G401.6 (cell line): ENCODE data around the gene RAB28.

ENCODE experiments used
- FAIRE-seq: peaks from 2 replicates; lab custom pipeline; 2012; peaks lifted over from hg19 to GRCh38; lab: Jason Lieb, UNC

Gene RAB28

DNA sequence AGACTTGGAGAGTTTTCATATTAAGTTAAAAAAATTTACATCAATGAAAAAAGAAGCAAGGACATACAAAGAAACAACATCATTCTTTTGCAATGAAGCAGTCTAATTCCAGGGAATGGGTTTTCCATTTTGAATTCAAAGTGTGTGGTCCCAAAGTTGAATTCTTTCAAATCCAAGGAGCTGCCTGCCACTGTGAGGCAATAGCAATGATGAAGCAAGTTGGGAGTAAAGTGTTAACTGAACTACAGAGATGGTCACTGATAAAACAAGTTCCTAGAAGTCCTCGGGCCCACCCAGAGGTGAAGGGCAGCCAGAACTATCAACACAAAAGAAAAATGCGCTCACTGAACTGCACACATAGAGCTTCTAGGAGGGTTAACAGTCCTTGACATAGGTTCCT lies 115.9 kb downstream of the RAB28 start:
- FAIRE-seq, result no peak

DNA sequence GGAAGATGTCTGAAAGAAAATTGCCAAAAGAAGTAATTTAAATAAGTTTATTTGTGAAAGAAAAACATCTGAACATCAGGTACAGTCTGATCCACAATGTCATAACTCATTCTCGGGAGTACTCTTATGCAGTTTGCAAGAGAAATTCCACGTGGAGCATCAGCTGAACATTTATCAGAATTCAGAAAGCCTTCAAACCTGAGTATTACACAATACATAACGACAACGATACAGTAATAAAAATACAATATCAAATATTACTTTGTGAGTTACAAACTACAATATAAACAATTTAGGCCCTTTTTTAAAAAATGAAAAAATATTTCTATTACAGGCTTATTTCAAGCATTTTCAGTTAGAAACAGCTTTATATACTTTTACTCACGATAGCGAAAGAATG lies 116.4 kb downstream of the RAB28 start:
- FAIRE-seq, result peak; percentile 11

DNA sequence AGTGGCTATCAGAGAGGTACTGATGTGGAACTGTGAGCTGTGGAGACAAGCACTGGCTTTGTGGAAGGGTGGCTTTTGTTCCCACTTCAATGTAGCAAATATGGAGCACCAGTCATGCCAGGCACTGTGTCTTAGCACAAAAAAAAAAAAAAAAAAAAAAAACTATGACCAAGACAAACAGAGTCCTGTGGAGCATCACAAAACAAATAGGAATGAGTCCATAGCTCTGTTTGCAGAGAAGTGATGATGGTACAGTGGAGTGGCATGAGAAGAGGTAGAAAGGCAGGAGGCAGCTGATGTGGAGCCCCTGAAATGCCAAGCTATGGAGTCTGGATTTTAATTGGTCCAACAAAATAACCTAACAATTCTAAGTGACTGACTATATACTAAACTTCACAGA lies 116.9 kb downstream of the RAB28 start:
- no peak for FAIRE-seq

DNA sequence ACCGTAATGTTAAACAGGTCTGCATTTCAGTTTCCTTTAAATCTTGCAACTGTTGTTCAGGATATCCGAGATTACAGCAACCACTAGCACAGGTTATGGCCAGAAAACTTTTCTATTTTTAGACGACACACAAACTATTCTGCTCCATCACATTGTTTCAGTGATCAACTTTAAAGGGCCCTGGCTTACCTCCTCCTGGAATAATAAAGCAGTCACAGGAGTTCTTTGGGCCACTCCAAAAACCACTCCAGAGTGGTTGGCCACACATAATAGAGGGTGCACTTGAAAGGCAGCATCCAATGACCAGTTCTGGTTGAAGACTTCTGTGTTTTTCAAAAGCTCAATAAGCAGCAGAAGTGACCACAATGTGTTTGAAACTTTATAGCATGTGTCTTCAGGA lies 118.9 kb downstream of the RAB28 start:
- no peak for FAIRE-seq

DNA sequence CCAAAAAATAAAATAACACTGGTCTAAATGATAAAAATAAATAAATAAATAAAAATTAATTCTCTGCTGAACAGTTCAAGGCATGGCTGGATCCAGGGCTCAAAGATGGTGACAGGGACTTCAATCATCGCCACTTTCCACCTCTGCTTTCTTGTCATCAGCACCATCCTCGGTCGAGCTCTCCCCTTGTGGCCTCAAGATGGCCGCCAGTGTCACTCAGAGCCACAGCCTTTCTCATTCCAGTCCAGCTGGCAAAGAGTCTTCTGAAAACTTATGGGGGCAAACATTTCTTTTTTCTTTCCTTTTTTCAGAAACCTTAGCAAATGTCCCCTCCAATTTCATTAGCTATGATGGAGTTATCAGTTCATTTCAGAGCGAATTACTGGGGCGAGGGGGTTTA lies 119.5 kb downstream of the RAB28 start:
- no peak for FAIRE-seq

DNA sequence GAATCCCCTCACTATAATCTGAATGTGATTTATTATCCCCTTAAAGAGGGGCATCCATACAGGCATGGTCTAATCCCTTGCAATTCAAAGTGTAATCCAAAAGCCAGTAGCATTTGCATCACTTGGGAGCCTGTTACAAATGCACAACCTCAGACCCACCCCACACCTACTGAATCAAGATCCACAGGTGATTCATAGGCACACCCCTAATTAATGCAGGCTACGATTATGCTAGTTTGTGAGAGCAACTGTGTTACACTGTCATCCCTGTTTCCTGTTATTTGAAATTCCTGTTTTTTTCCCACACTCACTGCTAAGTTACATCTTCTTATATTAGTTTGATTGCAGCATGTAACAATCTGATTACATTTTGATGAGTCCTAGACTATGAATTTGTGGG lies 120.0 kb downstream of the RAB28 start:
- FAIRE-seq, result no peak

DNA sequence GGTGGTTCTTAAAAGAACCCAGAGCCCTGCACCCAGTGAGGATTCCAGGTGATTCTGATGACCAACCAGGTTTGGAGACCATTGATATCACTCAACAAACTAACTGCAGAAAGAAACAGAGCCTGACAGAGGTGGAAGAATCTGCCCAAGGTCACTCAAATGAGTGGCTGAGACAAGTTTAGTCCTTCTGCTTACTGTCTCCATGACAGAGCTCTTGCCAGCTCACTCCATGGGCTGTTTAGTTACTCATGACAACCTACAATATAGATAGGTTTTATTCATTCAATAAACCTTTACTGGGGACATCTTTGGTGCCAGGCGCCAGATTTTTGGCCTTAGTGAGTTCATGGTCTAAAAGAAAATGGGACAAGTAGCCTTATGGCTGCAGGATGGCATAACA lies 124.3 kb downstream of the RAB28 start:
- FAIRE-seq, result no peak

DNA sequence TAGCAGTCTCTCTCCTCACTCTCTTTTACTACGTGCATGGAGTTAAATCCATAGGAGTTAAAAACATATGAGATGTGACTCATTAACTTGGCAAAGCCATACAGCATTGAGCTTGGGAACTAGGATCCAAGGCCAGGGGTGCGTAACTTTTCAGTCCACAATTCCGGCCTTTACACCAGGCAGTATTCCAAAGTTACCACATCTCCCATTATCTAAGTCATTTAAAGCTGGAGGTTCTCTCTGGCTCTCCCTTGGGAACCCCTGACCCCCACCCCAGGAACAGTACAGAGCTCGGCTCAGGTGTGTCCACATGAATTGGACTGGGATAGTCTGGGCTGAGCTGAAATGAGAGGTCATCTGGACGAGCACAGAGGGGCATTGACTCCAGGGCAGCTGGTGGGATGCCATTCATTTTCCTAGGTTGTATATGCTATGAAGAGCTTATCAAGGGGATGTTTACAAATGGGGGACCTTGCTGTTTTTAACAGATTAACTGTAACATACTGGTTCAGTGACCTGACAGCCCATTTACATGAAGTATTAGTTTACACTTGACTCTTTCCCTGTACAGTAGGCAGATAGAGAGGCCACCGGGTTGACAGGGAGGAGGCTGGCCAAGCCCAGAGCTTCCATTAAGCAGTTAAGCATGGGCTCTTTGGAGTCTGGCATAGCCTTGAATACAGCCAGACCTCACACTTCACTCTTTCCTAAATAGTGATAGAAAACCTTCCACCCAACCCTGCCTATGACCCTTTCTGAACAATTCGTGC lies 128.8 kb downstream of the RAB28 start:
- no peak for FAIRE-seq

DNA sequence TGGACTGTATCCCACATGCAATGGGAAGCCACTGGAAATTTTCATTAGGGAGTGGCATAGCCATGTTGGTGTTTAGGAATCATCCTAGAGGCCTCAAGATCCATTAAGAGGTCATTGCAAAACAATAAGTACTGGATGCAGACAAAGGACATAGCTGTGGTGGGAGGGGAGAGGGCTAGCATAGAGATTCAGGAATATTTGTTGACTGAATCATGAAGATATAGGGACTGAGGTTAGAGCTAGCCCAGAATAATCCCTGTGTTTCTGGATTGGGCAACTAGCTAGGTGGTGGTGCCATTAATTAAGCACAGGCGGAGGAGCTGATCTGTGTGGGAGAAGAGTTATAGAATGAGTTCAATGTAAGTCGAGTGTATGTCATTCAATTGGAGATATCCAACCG lies 135.0 kb downstream of the RAB28 start:
- no peak for FAIRE-seq

DNA sequence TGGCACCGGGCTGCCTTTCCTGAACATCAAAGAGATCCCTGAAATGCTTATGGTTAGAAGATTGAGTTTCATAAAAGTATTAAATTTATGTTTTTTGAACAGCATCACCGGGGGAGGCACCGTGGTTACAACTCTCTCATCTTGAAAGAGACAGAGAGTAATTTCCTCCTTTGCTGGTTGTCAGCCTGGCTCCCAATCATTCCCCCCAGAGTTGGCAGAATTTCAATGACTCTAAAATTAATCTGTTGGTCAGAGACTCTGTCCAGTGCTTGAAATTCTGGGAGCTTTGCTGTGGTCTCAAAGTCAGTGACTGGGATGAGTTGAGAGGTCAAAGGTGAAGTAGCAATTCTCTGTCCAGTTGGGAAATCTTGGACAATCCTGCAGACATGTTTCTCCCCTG lies 135.9 kb downstream of the RAB28 start:
- FAIRE-seq, result no peak

DNA sequence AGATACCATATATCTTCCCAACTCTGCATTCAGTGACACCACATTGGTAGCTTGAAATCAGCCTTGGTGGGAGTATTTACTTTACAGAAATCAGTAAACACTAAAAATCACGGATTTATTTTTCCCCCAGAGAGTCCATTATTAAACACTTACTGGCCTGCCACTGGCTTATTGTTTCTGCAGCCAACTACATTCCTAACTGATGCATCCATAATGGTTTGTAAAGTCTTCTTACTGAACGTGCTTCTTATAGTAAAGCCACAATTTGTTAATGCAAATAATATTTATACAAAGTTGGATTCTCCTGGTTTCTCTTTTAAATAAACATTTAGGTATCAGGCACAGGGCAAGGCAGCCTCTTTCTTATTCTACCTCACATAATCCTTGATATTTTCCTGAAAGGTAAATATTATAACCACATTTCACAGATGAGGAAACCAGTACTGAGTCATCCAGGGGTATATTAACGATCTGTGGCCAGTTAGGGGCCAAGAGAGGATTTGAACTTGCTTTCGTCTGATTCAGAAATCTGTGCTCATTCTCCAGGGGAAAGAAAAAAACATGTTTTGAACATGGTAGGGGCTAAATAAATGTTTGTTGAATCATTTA lies 136.5 kb downstream of the RAB28 start:
- FAIRE-seq, result no peak

DNA sequence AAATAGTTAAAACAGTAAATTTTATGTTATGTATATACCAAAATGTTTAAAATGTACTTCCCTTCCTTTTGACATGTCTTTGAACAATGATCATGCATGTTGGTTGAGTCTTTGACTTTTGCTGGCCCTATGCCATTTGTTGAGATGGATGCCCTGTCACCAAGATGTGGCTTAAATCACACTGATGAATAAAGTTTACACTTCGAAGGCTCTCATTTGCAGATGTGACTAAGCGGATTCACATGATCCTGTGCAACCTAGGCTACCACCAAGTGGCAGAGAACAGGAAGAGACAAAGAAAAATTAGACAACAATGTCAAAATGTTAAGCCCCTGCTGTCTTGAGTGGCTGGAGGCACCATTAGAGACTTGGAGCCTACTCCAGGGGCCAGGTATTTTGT lies 139.9 kb downstream of the RAB28 start:
- no peak for FAIRE-seq

DNA sequence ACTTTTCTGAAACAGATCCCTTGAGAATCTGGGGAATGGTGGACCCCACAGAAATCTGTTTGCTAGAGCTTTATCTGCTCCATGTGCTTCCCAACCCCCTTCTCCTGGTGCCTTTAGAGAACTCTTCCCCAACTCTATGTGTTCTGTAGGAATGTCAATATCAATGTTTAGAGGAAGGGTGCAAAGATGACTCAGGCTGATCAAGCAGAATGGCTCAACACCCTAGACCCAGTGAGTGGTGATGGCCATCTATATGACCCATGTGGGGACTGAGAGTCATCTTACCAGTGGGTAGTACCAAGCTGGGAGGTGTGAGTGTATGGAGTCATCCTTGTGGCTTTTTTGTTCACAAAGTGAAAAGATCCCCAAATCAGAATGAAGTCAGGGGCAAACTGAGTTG lies 143.5 kb downstream of the RAB28 start:
- FAIRE-seq, result no peak

DNA sequence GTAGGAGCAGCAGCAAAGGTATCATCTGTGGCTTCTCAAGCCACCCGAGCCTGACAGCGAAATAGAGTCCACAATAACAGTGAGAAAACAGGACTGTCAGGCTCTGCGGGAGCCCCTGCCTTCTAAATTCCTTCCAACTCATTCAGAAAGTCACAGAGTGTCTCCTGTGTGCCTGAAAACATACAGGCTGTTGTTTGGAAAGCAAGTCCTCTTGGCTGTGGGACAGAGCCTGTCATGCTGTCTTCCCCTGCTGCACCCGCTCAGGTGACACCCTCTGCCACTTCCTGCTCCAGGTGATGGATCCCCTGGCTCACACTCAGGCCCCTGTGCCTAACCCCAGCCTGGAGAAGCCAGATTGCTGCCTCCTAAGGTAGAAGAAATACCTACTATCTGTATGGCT lies 152.3 kb downstream of the RAB28 start:
- FAIRE-seq, result no peak

DNA sequence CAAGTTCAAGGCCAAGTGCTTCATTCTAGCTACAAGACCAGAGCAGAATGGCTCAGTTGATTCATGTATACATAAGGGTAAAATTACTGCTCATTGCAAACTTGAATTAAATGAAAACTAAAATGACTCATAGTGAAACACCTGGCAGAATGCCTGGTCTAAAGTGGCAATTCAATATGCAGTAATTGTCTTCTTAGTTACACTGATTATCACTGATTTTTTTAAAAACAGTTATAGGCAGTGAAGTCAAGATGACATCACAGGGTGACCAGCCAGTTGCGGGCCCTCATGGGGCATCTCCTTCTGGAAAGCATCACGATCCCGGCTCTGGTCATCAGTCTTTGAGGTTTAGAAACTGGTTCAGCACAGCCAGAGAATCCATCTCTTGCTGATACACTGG lies 154.2 kb downstream of the RAB28 start:
- FAIRE-seq, result no peak

DNA sequence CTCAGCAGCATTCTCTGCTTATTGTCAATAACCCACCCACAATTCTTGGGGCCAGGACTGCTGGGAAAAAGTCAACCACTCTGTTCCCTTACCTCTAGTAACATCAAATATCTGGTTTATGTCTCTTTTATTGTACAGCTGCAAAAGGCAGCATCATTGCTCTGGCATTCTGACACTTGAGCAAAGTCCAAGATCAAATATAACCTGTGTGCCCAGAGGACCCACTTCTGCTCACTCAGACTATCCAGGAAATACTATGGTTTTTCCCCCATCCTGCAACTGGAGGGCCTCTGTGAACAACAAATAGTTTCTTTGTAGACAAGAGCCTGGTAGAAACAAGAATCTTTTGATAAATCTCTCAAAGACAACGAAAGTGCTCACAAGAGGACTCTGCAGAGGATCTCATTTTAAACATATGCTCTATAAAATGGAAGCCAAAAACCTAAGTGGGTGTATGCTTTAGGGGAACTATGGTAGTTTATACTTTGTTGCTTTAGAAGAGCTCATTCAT lies 154.7 kb downstream of the RAB28 start:
- FAIRE-seq, result no peak

DNA sequence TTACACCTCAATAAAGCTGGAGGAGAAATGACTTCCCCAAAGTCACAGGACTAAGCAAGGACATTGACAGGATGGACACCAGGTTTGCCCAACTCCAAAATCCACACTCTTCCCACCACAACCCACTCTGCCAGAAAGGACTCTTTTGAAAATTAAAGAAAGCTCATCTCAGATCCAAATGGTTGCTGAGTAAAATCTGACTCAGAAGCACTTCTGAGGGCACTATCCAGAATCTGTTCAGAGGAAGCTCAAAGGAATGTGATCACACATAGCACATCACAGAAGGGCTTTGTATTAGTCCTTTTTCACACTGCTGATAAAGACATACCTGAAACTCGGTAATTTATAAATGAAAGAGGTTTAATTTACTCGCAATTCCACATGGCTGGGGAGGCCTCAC lies 155.5 kb downstream of the RAB28 start:
- FAIRE-seq, result no peak

DNA sequence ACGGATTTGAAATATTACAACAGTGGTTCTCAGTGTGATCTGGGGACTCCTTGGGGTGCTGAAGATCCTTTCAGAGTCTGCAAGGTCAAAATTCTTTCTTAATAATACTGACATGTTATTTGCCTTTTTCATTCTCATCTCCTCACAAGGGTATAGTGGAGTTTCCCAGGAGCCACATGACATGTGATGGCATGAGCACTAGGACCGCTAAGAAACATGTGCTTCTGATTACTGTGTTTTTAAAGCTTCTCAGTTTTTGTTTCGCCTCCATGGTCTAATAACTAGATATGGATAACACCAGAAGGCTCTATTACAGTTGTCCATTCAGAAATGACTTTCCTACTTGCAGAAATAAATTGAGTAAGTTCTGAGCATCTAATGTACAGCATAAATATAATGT lies 156.1 kb downstream of the RAB28 start:
- no peak for FAIRE-seq

DNA sequence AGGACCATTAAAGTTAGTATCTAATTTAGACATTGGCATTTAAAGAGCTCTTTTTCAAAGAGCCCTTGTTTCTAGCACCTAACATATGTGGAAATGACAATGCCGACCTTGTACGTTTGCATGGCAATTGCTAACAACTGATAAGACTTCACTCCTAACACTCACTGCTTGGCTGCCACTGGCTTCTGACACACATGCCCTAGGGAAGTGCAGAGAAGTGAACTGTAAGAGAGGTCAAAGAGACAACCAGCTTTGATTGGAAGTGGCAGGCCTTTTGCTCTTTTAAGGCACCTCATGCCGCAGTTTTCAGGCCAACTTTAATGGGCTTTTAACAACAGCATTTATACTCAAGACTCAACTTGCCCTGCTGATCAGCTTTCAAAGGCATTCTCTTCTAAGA lies 158.4 kb downstream of the RAB28 start:
- FAIRE-seq, result no peak

DNA sequence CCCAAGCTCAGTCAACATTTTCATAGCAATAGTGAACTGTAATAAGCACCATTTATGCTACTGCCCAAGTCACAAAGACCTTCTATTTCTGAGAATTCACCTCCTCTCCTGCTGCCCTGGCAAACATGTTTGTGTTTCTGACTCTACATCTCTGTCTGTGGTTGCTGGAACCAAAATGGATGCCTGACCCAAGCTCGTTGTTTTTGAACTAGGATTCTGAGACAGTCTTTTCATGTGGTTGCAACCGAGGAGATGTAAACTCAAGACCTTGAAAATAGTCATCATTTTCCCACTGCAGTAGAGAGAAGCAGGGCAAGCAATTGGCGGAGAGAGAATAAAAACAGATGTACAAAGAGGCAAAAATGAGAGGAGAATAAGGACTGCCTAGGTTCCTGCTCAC lies 160.2 kb downstream of the RAB28 start:
- no peak for FAIRE-seq

DNA sequence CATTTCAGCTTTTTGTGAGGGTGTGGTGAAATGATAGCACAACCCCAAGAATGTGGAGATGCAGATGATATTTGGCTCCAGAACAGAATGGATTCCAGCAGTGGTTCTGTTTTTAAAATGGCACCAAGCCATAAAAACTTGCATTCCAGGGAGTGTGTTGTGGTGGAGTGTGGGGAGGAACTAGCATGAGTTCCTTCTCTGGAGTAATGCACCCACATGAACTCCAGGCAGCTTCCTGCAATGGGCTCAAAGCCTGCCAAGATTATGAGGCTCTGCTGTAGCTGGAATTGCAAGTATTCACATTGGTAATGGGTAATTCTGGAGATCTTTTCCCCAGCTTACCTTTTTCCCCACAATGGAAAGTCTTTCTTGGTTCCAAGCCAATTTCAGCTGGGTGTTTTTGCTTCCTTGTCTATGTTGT lies 161.4 kb downstream of the RAB28 start:
- no peak for FAIRE-seq
